Measurements from ENCODE around the gene CABP1. TPM values are rescaled to one million over a fixed set of nuclear protein-coding genes. Genes with fewer than 3 reads are reported as not detected.
A peak's percentile ranks its signal among the peaks of the same experiment; 100 is the strongest.

Gene CABP1
- total and polyA plus RNA-seq, 9 of the 15 experiments (the other 6 are each of a cell fraction or from before 2014, with no cell fraction given), result not detected

- no peak for TF ChIP-seq ZNF280B (CRISPR knock-in tag; IDR thresholded peaks at IDR 0.05)
- peak; percentile 71 for TF ChIP-seq NFIC (IDR thresholded peaks at IDR 0.05)
- no peak for TF ChIP-seq ZZZ3 (IDR thresholded peaks at IDR 0.05)
- TF ChIP-seq, protein P1, sequence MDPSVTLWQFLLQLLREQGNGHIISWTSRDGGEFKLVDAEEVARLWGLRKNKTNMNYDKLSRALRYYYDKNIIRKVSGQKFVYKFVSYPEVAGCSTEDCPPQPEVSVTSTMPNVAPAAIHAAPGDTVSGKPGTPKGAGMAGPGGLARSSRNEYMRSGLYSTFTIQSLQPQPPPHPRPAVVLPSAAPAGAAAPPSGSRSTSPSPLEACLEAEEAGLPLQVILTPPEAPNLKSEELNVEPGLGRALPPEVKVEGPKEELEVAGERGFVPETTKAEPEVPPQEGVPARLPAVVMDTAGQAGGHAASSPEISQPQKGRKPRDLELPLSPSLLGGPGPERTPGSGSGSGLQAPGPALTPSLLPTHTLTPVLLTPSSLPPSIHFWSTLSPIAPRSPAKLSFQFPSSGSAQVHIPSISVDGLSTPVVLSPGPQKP (CRISPR knock-in tag; IDR thresholded peaks at IDR 0.05), result no peak
- TF ChIP-seq CHCHD3 (CRISPR knock-in tag; IDR thresholded peaks at IDR 0.05), result no peak
- TF ChIP-seq GMEB1 (CRISPR knock-in tag; IDR thresholded peaks at IDR 0.05), result no peak; the same call in 1 of the 2 replicates
- TF ChIP-seq ZNF518B (CRISPR knock-in tag; IDR thresholded peaks at IDR 0.05), result no peak
- TF ChIP-seq, protein P2, sequence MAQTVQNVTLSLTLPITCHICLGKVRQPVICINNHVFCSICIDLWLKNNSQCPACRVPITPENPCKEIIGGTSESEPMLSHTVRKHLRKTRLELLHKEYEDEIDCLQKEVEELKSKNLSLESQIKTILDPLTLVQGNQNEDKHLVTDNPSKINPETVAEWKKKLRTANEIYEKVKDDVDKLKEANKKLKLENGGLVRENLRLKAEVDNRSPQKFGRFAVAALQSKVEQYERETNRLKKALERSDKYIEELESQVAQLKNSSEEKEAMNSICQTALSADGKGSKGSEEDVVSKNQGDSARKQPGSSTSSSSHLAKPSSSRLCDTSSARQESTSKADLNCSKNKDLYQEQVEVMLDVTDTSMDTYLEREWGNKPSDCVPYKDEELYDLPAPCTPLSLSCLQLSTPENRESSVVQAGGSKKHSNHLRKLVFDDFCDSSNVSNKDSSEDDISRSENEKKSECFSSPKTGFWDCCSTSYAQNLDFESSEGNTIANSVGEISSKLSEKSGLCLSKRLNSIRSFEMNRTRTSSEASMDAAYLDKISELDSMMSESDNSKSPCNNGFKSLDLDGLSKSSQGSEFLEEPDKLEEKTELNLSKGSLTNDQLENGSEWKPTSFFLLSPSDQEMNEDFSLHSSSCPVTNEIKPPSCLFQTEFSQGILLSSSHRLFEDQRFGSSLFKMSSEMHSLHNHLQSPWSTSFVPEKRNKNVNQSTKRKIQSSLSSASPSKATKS (CRISPR knock-in tag; IDR thresholded peaks at IDR 0.05), result no peak
- TF ChIP-seq PURB (CRISPR knock-in tag; IDR thresholded peaks at IDR 0.05; ENCODE audit: low read depth), result no peak
- TF ChIP-seq MAZ (CRISPR knock-in tag; conservative IDR thresholded peaks at IDR 0.05 in 1 of 2, IDR thresholded peaks at IDR 0.05 in 1 of 2), result peak in 1 of 2 experiments; percentile 6; a peak in 2 of 4 replicates
- TF ChIP-seq ZBED1 (IDR thresholded peaks at IDR 0.05), result no peak
- no peak for TF ChIP-seq RBM34 (IDR thresholded peaks at IDR 0.05; ENCODE audit: borderline replicate concordance, insufficient read depth, low read length)
- no peak for TF ChIP-seq HEY1 (CRISPR knock-in tag; IDR thresholded peaks at IDR 0.05; ENCODE audit: borderline replicate concordance)
- TF ChIP-seq RB1 (IDR thresholded peaks at IDR 0.05; ENCODE audit: low read depth), result peak; percentile 58
- no peak for TF ChIP-seq ZFPM2 (CRISPR knock-in tag; IDR thresholded peaks at IDR 0.05)
- TF ChIP-seq TARDBP (IDR thresholded peaks at IDR 0.05), result peak; percentile 73
Observed at GRCh38 chr12:120686690-120687577, 46.5 kb downstream of the CABP1 start, which contains the start of gene MLEC (continued).
